NCI-H2227 treated with DMSO at 0.1 percent for 48 hours (cell line): Measurements from ENCODE around the gene PHACTR1.
"Not testable (repeated sequence)": the region's sequence is repeated elsewhere in the genome, so short reads cannot be mapped to it uniquely, and the experiment has no call there.

ENCODE experiments used
- DNase-seq: peaks from one replicate; lab custom pipeline; 2025; lab: John Stamatoyannopoulos, UW

The PHACTR1 gene

DNA sequence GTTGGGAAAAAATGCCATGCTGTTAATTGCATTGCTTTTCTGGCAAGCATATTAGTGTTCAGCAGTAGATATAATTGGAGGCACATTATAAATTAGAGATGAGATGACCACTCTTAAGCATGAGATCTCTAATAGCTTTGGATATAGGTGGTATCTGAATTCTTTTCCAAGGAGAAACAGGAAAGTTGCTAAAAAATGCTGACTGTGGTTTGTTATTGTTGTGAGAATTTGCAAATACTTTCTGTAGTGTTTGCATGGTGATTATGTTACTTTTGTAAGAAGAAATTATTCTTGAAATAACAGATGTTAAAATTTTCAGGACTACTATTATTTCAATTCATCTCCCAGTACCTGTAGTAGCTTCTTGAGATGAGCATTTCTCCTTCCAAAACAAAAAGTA lies 386.6 kb downstream of the PHACTR1 start:
- DNase-seq = no peak

DNA sequence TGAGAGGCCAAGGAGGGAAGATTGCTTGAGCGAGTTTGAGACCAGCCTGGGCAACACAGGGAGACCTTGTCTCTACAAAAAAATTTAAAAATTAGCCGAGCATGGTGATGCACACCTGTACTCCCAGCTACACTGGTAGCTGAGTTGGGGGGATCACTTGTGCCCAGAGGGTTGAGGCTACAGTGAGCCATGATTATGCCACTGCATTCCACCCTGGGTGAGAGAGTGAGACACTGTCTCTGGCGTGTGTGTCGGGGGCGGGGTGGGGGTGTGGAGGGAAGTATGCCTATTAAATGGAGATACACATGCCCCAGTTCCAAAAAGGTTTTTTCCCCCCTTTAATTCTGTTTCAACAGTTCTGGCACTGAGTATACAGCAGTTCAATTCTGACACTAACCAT lies 388.6 kb downstream of the PHACTR1 start:
- no peak for DNase-seq

DNA sequence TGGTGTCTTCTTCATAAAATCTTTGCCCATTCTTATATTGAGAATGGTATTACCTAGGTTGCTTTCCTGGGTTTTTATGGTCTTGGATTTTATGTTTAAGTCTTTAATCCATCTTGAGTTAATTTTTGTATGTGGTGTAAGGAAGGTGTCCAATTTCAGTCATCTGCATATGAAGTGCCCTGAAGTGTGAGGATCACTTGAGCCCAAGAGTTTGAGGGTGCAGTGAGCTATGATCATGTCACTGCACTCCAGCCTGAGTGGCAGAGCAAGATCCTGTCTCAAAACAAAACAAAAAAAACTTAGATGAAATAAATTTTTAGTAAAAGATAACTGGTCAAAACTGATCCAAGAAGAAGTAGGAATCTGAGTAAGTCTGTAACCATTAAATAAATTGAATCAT lies 396.4 kb downstream of the PHACTR1 start:
- DNase-seq = no peak

DNA sequence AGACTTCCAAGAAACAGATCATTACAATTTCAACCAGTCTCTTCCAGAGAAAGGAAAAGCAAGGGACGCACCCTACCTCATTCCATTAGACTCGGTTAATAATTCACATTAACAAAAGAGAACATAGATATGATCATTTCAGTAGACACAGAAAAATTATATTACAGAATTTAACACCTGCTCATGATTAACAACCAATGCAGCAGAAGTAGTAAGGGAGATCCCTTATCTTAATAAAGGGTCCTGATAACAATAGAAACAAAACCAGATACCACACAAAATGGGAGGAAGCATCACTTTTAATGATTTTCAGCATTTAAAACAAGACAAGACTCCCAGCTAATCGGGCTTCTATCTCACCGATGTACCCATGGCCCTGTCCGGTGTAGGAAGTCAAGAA lies 396.8 kb downstream of the PHACTR1 start:
- DNase-seq = no peak

DNA sequence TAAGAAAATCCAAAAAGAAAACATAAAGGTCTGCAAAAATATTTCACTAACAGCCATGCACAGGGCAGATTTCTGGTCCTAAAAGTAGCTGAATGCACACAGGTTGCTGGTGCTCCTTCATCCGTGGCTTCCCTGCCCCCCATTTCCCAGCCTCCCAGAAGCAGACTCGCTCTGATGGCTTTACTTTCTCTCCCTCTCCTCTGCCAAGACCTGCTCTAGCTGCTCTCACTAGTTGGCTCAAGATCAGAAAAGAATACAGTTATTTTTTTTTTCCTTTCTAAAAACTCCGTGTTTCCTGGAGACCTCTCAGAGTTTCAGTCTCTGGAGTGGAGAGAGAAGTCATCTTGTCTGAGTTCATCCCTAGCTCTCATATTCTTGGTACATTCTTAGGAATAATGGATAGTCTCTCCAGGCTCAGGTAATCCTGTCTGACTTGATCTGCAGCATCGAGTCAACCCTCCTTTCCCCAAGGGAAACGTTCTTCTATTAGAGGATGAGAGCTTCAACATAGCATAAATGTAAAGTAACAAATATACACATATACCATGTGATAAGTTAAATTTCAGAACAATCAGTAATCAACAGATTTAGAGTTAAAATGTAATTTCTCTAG lies 397.5 kb downstream of the PHACTR1 start:
- no peak for DNase-seq

DNA sequence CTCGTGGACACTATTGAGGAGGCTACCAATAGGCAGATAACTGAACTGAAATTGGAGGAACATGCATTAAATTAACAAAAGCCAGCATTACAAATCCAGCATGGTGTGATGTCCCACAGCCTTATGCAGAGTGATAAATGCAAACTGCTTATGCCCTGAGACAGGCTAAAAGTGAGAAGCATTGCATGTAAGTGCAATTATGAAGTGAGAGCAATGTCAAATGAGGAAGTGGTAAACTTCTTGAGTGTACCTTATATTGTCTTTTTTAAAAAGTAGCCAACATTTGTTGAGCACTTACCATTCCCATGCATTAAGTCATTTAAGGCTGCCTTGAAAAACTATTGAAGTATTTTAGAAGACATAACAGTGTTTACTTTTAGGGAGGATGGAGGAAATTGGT lies 399.6 kb downstream of the PHACTR1 start:
- no peak for DNase-seq

DNA sequence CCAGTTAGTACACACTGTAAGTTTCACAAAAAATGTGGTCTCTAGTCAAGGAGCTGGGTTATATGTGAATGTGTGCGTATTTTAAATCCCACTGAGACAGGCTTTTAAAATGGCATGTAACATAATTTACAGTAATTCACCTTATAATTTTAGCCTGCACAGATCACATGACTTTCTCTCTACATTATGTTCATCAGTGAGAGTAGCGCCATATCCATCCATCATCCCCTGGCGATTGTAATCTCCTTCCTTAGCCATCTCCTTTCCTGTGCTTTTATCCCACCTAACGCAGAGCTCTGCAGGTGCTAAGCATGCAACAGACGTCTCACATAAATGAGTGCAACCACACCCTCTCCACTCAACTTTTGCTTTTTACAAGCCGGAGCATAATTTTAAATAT lies 401.0 kb downstream of the PHACTR1 start:
- no peak for DNase-seq

DNA sequence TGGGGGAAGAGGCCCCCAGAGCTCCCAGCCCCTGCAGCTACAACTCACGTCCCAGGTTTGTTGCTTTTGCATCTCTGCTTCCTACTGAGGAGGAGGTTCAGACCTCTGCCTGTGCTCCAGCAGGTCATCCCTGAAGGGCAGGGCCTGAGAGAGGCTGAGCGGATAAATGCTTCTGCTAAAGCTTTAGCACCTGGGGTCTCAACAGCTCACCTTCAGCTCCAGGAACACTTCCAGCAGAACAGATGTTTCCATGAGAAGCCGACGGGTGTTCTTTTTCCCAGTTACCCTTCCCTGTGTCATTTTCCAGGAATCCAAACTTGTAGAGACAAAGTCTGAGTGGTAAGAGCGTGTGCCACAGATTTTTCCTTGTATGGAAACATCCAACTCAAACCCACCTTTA lies 403.0 kb downstream of the PHACTR1 start:
- DNase-seq = no peak

DNA sequence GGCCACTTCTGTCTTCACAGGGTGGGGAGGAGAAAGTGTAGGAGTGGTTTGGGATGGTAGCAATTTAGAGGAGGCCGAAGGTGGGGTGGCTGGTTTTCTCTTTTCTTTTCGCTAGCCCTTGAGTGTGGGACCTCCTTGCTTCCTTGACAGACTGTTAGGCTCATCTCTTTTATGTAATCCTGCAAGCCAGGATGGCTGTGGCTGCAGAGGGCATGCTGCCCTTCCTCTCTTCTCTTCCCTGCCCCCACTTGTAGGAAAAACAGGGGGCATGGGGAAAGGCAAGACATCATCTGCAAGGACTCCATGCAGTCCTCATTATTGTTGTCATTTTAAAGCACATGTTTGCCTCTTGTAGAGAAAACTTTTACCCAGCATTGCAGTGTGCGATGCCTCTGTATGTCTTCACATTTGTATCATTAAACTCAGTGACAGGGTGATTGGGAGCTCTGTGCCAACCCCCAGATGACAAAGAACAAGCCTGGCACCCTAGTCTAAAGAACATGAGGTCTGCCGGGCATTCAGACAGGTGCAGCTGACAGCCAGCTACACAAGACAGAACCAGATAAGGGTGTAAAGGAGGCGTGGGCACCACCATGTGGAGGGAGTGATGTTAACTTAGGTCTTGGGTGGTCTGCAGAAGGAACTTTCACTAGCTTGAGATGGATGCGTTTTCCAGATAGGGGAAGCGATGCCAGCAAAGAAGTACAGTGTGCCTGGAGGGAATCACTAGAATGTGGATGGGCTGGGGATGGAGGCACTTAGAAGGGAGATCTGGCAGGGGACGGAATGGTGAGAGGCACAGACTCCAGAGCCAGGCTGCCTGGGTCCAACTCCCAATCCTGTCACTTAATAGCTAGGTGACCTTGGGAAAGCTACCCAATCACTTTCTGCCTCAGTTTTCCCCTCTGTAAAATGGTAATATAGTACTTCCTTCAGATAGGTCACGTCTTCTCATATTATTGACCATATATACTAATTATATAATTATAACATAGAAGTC lies 404.2 kb downstream of the PHACTR1 start:
- no peak for DNase-seq

DNA sequence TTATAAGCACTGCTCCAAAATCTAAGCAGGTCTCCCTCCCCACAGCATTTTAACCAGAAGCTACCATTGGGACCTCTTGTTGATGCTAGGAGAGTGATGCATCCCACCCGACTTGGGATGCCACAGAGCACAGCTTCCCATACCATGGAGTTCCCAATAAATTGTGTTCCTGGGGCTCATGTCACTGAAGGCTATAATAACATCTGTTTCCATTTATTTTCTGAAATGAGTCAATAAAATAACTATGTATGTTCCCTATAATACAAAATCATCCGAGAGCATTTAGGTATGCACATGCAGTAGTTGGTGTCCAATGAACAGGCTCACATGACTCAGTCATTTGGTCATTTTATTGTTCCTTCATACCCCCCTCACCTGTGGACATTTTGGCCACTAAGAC lies 407.6 kb downstream of the PHACTR1 start:
- no peak for DNase-seq

DNA sequence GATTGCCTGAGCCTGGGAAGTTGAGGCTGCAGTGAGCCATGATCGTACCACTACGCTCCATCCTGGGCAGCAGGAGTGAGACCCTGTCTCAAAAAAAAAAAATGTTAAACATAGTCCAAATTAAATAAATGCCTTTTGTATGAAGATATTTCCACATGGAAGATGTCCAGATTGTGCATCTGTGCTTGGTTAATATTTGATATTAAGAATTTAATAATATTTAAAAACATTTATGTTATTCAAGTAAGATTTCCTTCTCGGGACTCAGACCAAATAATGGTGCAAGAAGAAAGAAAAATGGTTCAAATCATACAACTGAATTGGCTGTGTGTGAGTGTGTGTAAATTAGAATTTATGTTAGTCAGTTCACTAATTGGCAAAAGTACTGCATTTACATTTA lies 409.3 kb downstream of the PHACTR1 start:
- DNase-seq = no peak

DNA sequence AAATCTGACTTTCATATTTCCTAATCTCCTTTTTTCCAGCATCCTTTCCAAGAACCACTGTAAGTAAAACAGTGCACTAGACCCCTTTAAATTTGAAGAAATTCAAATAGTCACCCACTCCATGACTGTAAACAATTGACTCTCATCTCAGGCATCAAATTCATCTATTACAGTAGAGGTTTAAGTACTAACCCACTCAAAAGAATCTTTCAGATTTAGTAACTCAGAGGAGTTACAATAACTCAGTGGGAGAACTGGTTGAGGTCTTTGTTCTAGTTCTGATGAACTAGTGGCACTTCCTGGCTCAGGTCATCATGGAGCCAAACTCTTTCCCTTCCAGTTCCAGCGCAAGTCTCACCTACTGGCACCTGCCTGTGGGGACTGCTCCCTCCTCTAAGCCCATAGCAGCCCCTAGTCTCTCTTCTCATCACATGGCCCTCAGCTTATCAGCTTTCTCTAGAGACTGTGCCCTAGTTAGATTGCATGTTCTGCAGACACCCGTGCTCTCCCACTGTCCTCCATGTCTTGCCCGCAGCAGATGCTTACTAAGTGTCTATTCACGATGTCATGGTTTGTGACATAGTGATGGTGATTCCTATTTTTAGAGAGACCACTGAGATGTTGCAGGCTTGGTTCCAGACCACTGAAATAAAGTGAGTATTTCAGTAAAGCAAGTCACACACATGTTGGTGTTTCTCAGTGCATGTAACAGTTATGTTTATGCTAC lies 415.5 kb downstream of the PHACTR1 start:
- DNase-seq = no peak

DNA sequence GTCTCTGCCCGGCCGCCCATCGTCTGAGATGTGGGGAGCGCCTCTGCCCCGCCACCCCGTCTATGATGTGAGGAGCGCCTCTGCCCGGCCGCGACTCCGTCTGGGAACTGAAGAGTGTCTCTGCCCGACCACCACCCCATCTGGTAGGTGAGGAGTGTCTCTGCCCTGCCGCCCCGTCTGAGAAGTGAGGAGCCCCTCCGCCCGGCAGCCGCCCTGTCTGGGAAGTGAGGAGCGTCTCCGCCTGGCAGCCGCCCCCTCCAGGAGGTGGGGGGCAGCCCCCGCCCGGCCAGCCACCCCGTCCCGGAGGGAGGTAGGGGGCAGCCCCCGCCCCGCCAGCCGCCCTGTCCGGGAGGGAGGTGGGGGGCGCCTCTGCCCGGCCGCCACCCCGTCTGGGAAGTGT lies 417.3 kb downstream of the PHACTR1 start:
- DNase-seq = not testable (repeated sequence)

DNA sequence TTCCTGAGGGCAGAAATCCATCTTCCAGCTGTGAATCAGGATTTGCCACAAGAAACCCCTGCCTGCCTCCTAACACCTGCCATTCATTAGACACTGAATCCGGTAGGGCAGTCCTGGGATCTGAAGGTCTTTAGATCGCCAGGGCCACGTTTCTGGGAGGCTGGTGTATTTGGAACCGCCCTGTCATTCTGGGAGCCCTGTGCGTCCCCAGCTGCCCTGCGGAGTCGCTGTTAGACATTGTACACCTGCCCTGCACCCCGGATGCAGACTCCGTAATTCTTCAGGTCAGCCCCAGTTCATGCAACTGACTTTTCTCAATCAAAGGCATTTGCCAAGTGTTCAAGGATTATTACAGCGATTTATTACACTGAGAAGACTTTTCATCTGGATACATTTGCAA lies 418.6 kb downstream of the PHACTR1 start:
- DNase-seq = no peak

DNA sequence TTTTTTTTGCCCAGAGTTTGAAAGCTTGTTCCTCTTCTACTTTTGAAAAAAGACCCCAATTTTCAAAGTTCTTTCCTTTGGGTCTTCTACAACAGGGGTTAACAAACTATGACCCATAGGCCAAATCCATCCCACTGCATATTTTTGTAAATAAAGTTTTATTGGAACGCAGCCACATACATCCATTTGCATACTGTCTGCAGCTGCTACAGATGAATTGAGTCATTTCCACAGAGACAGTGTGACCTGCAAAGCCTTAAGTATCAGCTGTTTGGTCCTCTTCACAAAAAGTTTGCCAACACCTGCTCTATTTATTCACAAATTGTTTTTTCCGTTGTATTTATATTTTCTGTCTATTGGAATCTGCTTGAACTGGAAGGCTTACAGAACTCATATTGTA lies 422.6 kb downstream of the PHACTR1 start:
- DNase-seq = no peak

DNA sequence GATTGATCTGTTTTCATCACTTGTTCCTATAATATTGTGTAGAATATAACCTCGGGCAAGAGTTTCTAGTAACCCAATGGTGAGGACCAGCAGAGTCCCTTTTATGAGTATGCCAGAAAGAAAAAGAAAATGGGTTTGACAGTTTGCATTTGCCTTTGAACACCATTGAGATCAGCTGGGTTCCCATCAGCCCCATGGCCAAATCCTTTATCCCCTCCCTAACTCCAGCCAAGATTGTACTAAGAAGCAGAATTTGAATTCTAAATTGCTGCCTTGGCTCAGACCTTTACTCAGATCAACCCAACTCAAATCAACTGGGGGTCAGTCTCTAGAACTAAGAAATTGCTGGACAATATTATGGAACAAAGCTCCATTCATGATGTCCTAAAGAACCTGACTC lies 424.4 kb downstream of the PHACTR1 start:
- no peak for DNase-seq

DNA sequence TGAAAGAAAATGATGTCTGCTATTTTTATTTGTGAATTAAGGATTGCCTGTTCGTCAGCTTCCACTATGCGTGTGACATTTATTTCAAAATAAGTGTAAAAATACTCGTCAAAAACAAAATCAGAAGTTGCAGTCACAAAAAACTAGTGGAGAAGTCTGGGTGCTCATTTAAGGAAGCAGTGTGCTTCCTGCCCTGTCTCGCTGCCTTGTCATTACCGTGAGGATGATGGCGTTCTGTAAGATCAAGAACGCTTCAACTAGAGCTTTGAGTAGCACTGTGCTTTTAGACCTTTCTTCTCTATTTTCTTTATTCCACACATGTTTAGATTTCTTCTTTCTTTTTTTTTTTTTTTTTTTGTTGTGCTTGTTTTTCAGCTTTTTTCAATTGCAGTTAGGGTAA lies 424.8 kb downstream of the PHACTR1 start:
- no peak for DNase-seq

DNA sequence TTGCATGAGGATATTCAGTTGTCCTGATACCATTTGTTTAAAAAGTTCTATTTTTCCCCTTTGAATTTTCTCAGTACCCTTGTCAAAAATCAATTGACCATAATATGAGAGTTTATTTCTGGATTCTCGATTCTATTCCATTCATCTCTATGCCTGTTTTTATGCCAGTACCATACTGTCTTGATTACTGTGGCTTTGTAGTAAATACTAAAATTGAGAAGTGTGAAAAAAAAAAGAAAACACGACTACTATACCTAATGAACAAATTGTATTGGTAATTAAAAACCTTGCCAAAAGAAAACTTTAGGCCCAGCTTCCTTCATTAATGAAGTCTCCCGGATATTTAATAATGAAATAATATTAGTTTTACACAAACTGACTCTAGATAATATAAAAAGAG lies 426.0 kb downstream of the PHACTR1 start:
- DNase-seq = no peak

DNA sequence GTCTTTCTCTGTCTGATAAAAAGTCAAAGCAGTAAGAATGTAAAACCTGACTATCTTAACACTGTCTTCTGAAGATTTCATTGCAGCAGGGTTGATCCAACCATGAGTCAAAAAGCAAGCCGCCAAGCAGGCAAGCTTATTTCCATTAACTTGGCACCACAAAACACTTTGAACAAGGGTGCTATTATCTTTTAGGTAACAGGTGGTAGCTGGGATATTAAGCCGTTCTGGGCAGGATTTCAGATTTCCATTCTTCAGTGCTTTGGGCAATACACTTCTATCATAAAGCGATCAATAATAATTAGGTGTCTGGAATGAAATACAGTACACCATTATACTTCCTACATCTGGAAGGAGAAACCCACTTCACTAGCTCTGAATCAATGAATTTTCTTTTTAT lies 429.9 kb downstream of the PHACTR1 start:
- DNase-seq = peak; percentile 27

DNA sequence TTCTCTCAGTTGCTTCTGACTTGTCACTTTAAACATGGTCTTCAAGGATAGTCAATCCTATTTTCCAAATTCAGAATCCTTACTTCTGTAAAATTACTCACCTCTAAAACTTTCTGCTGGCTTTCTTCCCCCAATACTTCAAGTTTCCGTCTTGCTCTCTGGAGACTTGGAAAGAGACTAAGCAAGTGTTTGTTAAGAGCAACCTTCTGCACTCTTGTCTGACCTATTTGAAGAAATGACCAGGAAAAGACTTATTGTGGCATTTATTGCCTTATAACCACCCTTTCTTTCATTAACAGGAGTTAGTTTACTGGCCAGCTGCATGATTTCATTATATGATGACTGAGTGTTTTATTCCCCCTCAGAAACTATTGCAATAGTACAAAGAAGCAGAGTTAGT lies 430.8 kb downstream of the PHACTR1 start:
- no peak for DNase-seq

DNA sequence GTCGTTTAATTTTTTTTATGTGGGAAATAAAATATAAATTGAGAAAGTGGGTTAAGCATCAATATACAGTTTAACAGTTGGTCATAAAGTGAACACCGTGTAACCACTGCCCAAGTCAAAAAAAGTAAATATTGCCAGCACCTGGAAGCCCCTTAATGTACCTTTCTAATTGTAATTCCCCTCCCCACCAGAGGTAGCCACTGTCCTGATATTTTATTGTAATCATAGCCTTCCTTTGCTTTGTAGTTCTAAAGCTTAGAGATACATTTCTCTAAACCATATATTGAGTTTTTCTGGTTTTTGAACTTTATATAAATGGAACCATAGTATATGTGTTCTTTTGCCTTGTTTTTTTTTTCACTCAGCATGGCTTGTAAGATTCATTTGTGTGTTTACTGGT lies 431.2 kb downstream of the PHACTR1 start:
- no peak for DNase-seq

DNA sequence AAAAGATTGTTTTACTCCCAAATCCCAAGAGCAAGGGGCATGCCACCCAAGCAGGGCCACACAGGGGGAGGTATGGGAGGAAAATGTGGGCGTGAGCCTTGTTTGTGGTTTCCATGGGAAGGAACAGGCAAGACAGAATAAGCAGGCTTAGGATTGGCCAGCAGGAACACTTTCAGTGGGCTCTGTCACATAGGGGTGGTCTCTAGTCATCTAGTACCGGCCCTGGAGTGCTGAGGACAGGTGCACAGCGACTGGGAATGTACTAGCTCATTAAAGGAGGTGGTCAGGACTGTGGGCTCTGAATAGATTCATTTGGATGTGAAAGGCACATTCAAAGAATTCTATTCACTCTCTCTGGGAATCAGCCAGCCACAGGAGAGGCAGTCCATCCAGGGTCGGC lies 436.2 kb downstream of the PHACTR1 start:
- no peak for DNase-seq

DNA sequence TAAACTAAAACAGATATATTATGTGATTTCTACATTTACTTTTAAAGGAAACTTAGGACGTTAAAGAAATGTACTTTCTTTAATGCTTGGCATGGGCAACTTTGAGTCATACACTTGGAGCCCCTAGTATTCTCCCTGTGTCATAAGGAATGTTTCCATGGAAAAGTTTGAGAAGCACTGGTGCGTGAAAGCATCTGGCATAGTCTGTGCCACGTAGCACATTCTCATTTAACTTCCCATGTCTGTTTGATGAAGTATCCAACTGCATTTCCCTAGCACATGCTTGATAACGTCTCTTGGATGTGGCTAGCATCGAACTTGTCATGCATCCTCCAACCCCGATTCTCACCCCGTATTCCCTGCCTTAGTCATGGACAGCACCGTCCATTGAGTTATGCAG lies 439.8 kb downstream of the PHACTR1 start:
- DNase-seq = no peak
